HEK293 (cell line): ENCODE results near the gene UBR4.

Experiments used
- CTCF ChIA-PET: fragments of 350-600 bp; formaldehyde crosslinking; extraction: SDS; loops from one replicate; lab custom pipeline; 2021; ENCODE audit warnings: antibody characterized with exemption; lab: Yijun Ruan, JAX
- POLR2A ChIA-PET: fragments of 300-600 bp; formaldehyde crosslinking; extraction: SDS; loops from one replicate; lab custom pipeline; 2020; ENCODE audit warnings: antibody characterized with exemption, inconsistent platforms; lab: Yijun Ruan, JAX
- H3K27ac ChIP-seq: fragments of 200-500 bp; sonication (Bioruptor generic); 2 replicates; pipeline ENCODE4 v1.5.1; 2014; ENCODE audit warnings: low read depth, low read length, control low read depth, inconsistent platforms; ENCODE audit errors: extremely low read depth
- H3K36me3 ChIP-seq, 2 experiments: fragments of 200-500 bp in 1 of 2; sonication (Bioruptor generic) in 1 of 2; 1 replicate in 1 of 2; 2 replicates in 1 of 2; pipeline ENCODE4 v1.5.1; 2014 to 2017; ENCODE audit warnings: inconsistent platforms in 2 of 2, low read length in 2 of 2; ENCODE audit not compliant: control insufficient read depth in 2 of 2, insufficient read depth in 1 of 2
- H3K4me1 ChIP-seq: fragments of 200-500 bp; sonication (Bioruptor generic); 2 replicates; pipeline ENCODE4 v1.5.1; 2014; ENCODE audit warnings: mild to moderate bottlenecking, low read length, inconsistent platforms; ENCODE audit not compliant: control insufficient read depth, insufficient read depth
- H3K4me3 ChIP-seq: 2 replicates; pipeline ENCODE4 v1.5.1; 2011; ENCODE audit warnings: low read depth, mild to moderate bottlenecking, control low read depth, low read length, moderate library complexity
- H3K9me3 ChIP-seq: fragments of 200-500 bp; sonication (Bioruptor generic); 2 replicates; pipeline ENCODE4 v1.5.1; 2014; ENCODE audit warnings: low read depth, low read length, inconsistent platforms; ENCODE audit not compliant: control insufficient read depth, insufficient read depth
- AEBP2 ChIP-seq: fragments of 450-650 bp; formaldehyde crosslinking; IDR thresholded peaks from 2 replicates; pipeline ENCODE4 v1.5.1; 2016; ENCODE audit warnings: missing biosample characterization, missing genetic modification characterization, borderline replicate concordance
- ELK4 ChIP-seq: IDR thresholded peaks from 2 replicates; pipeline ENCODE4 v1.6.1; 2011; ENCODE audit warnings: mild to moderate bottlenecking, low read depth, low read length, borderline replicate concordance
- GLIS1 ChIP-seq: fragments of 450-650 bp; formaldehyde crosslinking; IDR thresholded peaks from 2 replicates; pipeline ENCODE4 v1.5.1; 2016; ENCODE audit warnings: missing biosample characterization, missing genetic modification characterization
- HOXC10 ChIP-seq: sonication (generic); formaldehyde crosslinking; IDR thresholded peaks from 2 replicates; pipeline ENCODE4 v1.8.1; 2023; ENCODE audit warnings: mild to moderate bottlenecking, missing genetic modification reagents
- KLF1 ChIP-seq: fragments of 450-650 bp; formaldehyde crosslinking; IDR thresholded peaks from 2 replicates; pipeline ENCODE4 v1.5.1; 2016; ENCODE audit warnings: missing biosample characterization, missing genetic modification characterization
- KLF10 ChIP-seq: fragments of 450-650 bp; IDR thresholded peaks from 2 replicates; pipeline ENCODE4 v1.5.1; 2018; ENCODE audit warnings: missing biosample characterization, mild to moderate bottlenecking, missing genetic modification characterization
- KLF17 ChIP-seq: fragments of 450-650 bp; formaldehyde crosslinking; IDR thresholded peaks from 2 replicates; pipeline ENCODE4 v1.5.1; 2016; ENCODE audit warnings: missing biosample characterization, missing genetic modification characterization
- SP3 ChIP-seq: fragments of 450-650 bp; formaldehyde crosslinking; IDR thresholded peaks from 2 replicates; pipeline ENCODE4 v1.5.1; 2016; ENCODE audit warnings: missing biosample characterization, missing genetic modification characterization
- TRIM28 ChIP-seq: IDR thresholded peaks from 2 replicates; pipeline ENCODE4 v1.6.1; 2011; ENCODE audit warnings: low read length, control low read depth, borderline replicate concordance
- ZBTB1 ChIP-seq: fragments of 450-650 bp; formaldehyde crosslinking; IDR thresholded peaks from 2 replicates; pipeline ENCODE4 v1.5.1; 2016; ENCODE audit warnings: missing biosample characterization, missing genetic modification characterization
- ZBTB44 ChIP-seq: fragments of 450-650 bp; IDR thresholded peaks from 2 replicates; pipeline ENCODE4 v1.5.1; 2018; ENCODE audit warnings: missing biosample characterization, mild to moderate bottlenecking, missing genetic modification characterization
- ZFHX2 ChIP-seq: fragments of 450-650 bp; formaldehyde crosslinking; conservative IDR thresholded peaks from 2 replicates; pipeline ENCODE4 v1.5.1; 2016; ENCODE audit warnings: missing biosample characterization, missing genetic modification characterization
- ZNF175 ChIP-seq: fragments of 450-650 bp; formaldehyde crosslinking; IDR thresholded peaks from 2 replicates; pipeline ENCODE4 v1.5.1; 2016; ENCODE audit warnings: missing biosample characterization, missing genetic modification characterization
- ZNF223 ChIP-seq: fragments of 450-650 bp; formaldehyde crosslinking; IDR thresholded peaks from 2 replicates; pipeline ENCODE4 v1.5.1; 2016; ENCODE audit warnings: missing biosample characterization, missing genetic modification characterization
- ZNF248 ChIP-seq: fragments of 450-650 bp; formaldehyde crosslinking; IDR thresholded peaks from 2 replicates; pipeline ENCODE4 v1.5.1; 2017; ENCODE audit warnings: missing biosample characterization, missing genetic modification characterization
- ZNF280C ChIP-seq: fragments of 450-650 bp; formaldehyde crosslinking; IDR thresholded peaks from 2 replicates; pipeline ENCODE4 v1.5.1; 2016; ENCODE audit warnings: missing biosample characterization, missing genetic modification characterization
- ZNF292 ChIP-seq: fragments of 450-650 bp; formaldehyde crosslinking; IDR thresholded peaks from 2 replicates; pipeline ENCODE4 v1.5.1; 2016; ENCODE audit warnings: low read depth, missing biosample characterization, missing genetic modification characterization, borderline replicate concordance
- ZNF654 ChIP-seq: fragments of 450-650 bp; formaldehyde crosslinking; IDR thresholded peaks from 2 replicates; pipeline ENCODE4 v1.5.1; 2016; ENCODE audit warnings: low read depth, missing biosample characterization, missing genetic modification characterization
- ZNF677 ChIP-seq: fragments of 450-650 bp; IDR thresholded peaks from 2 replicates; pipeline ENCODE4 v1.5.0; 2018; ENCODE audit warnings: missing biosample characterization, mild to moderate bottlenecking, missing genetic modification characterization, moderate library complexity
- ZNF791 ChIP-seq: fragments of 450-650 bp; formaldehyde crosslinking; IDR thresholded peaks from 2 replicates; pipeline ENCODE4 v1.5.1; 2016; ENCODE audit warnings: missing biosample characterization, missing genetic modification characterization
- ZSCAN16 ChIP-seq: fragments of 450-650 bp; formaldehyde crosslinking; IDR thresholded peaks from 2 replicates; pipeline ENCODE4 v1.5.1; 2016; ENCODE audit warnings: missing biosample characterization, missing genetic modification characterization

The UBR4 gene

GRCh38 chr1:19034721-19035120 is 175.3 kb downstream of the UBR4 start:
- no peak overlapping the region for H3K27ac ChIP-seq
- H3K9me3 ChIP-seq, result no peaks in the 10 kb centered on the region
- 0 out of 2 replicates have a peak, but pooled peaks cover 4% of the 10 kb centered on the region for H3K4me1 ChIP-seq
- no peak for TF ChIP-seq KLF10 (tag by site-specific recombination)
- no peak for TF ChIP-seq ZNF248 (tag by site-specific recombination)
- no peak for TF ChIP-seq ZBTB1 (tag by site-specific recombination)
- no peak for TF ChIP-seq GLIS1 (tag by site-specific recombination)
- no peak for TF ChIP-seq ZNF677 (tag by site-specific recombination)
- TF ChIP-seq ZBTB44 (tag by site-specific recombination), result no peak
- TF ChIP-seq, all 188 proteins: peak for 0
- Histone ChIP-seq H3K36me3 (no peaks in the 10 kb centered on the region), H3K4me3 (no peak overlapping the region)
- ChIA-PET POLR2A (interaction anchor here (1.3 kb wide), 1 partner anchor 14 kb away, joined by 3 read pairs; no protein-coding TSS in a partner anchor), CTCF (interaction anchor here (0.6 to 1.3 kb wide), 3 partner anchors 8 to 866 kb away, joined by 3 read pairs; no protein-coding TSS in a partner anchor)

- Histone ChIP-seq H3K4me1 (0 out of 2 replicates have a peak, but pooled peaks cover 4% of the 10 kb centered on the region), H3K4me3 (no peak overlapping the region), H3K9me3 (no peaks in the 10 kb centered on the region), H3K27ac (no peak overlapping the region), H3K36me3 (no peaks in the 10 kb centered on the region)
- ChIA-PET POLR2A (interaction anchor here (1.3 kb wide), 1 partner anchor 14 kb away, joined by 3 read pairs; no protein-coding TSS in a partner anchor), CTCF (interaction anchor here (1.3 kb wide), 1 partner anchor 8 kb away, joined by 3 read pairs; no protein-coding TSS in a partner anchor)
- TF ChIP-seq KLF17 (tag by site-specific recombination) (peak; percentile 68), GLIS1 (tag by site-specific recombination) (0 out of 2 replicates have a peak, but pooled peaks have one; percentile 17), HOXC10 (CRISPR knock-in tag) (no peak), KLF1 (peak; percentile 96), ZNF791 (tag by site-specific recombination) (no peak)
Measured at GRCh38 chr1:19033926-19034680, 176.0 kb downstream of the UBR4 start.

- POLR2A ChIA-PET, result no interaction called here
- Histone ChIP-seq H3K9me3 (no peaks in the 10 kb centered on the region), H3K4me1 (0 out of 2 replicates have a peak, but pooled peaks cover 4% of the 10 kb centered on the region), H3K36me3 (no peaks in the 10 kb centered on the region), H3K27ac (no peak overlapping the region), H3K4me3 (no peak overlapping the region)
- CTCF ChIA-PET, result interaction anchor here (1.3 kb wide), 1 partner anchor 21 kb away, joined by 4 read pairs; no protein-coding TSS in a partner anchor
- no peak for TF ChIP-seq TRIM28
- no peak for TF ChIP-seq ZNF654 (tag by site-specific recombination)
- no peak for TF ChIP-seq ZNF292 (tag by site-specific recombination)
- TF ChIP-seq AEBP2 (tag by site-specific recombination), result no peak
- no peak for TF ChIP-seq ZFHX2 (tag by site-specific recombination)
- TF ChIP-seq ZNF280C, result no peak
- TF ChIP-seq SP3, result no peak
- no peak for TF ChIP-seq ZNF175 (tag by site-specific recombination)
- TF ChIP-seq ZNF223 (tag by site-specific recombination), result no peak
- no peak for TF ChIP-seq ZSCAN16 (tag by site-specific recombination)
- TF ChIP-seq ZBTB44 (tag by site-specific recombination), result no peak
- no peak for TF ChIP-seq ELK4
Measured at GRCh38 chr1:19033515-19033839, 176.6 kb downstream of the UBR4 start.
